ENCODE results near the gene EAPP.
A peak's percentile ranks its signal among the peaks of the same experiment; 100 is the strongest.

Gene EAPP

GRCh38 chr14:34507884-34508283 is 31.6 kb downstream of the EAPP start:
- TF ChIP-seq YY1 (IDR thresholded peaks at IDR 0.05; ENCODE audit: low read depth) (no peak), RAD21 (IDR thresholded peaks at IDR 0.05; ENCODE audit: low read depth) (no peak), ZBTB7A (IDR thresholded peaks at IDR 0.05; ENCODE audit: low read depth) (no peak), USF1 (IDR thresholded peaks at IDR 0.05) (no peak), TEAD4 (IDR thresholded peaks at IDR 0.05) (no peak), EGR1 (IDR thresholded peaks at IDR 0.05) (no peak)

- TF ChIP-seq USF1 (IDR thresholded peaks at IDR 0.05) (no peak), FOXM1 (IDR thresholded peaks at IDR 0.05; ENCODE audit: borderline replicate concordance, low read depth) (no peak), MAX (IDR thresholded peaks at IDR 0.05) (no peak), CREB1 (IDR thresholded peaks at IDR 0.05; ENCODE audit: low read depth) (no peak), ZBTB7A (IDR thresholded peaks at IDR 0.05; ENCODE audit: low read depth) (no peak), REST (IDR thresholded peaks at IDR 0.05; ENCODE audit: low read depth) (no peak), TEAD4 (IDR thresholded peaks at IDR 0.05) (no peak), EGR1 (IDR thresholded peaks at IDR 0.05) (no peak), RAD21 (IDR thresholded peaks at IDR 0.05; ENCODE audit: low read depth) (no peak), TCF12 (IDR thresholded peaks at IDR 0.05; ENCODE audit: low read depth) (no peak), NFIC (IDR thresholded peaks at IDR 0.05) (no peak), EP300 (IDR thresholded peaks at IDR 0.05; ENCODE audit: borderline replicate concordance) (no peak), TAF1 (IDR thresholded peaks at IDR 0.05; ENCODE audit: low read depth) (no peak), CEBPB (IDR thresholded peaks at IDR 0.05) (no peak)
Observed at GRCh38 chr14:34507459-34507858, 32.0 kb downstream of the EAPP start.

GRCh38 chr14:34502545-34503225 is 36.8 kb downstream of the EAPP start:
- TF ChIP-seq USF1 (IDR thresholded peaks at IDR 0.05) (no peak), FOXM1 (IDR thresholded peaks at IDR 0.05; ENCODE audit: borderline replicate concordance, low read depth) (no peak), EGR1 (IDR thresholded peaks at IDR 0.05) (no peak), NFIC (IDR thresholded peaks at IDR 0.05) (no peak), EP300 (IDR thresholded peaks at IDR 0.05; ENCODE audit: borderline replicate concordance) (no peak), TCF12 (IDR thresholded peaks at IDR 0.05; ENCODE audit: low read depth) (no peak), YY1 (IDR thresholded peaks at IDR 0.05; ENCODE audit: low read depth) (no peak), TAF1 (IDR thresholded peaks at IDR 0.05; ENCODE audit: low read depth) (no peak)

GRCh38 chr14:34502001-34502400 is 37.5 kb downstream of the EAPP start:
- TF ChIP-seq FOXM1 (IDR thresholded peaks at IDR 0.05; ENCODE audit: borderline replicate concordance, low read depth), result no peak
- no peak for TF ChIP-seq MAX (IDR thresholded peaks at IDR 0.05)
- no peak for TF ChIP-seq YY1 (IDR thresholded peaks at IDR 0.05; ENCODE audit: low read depth)

- no peak for TF ChIP-seq FOXM1 (IDR thresholded peaks at IDR 0.05; ENCODE audit: borderline replicate concordance, low read depth)
Observed at GRCh38 chr14:34501004-34501580, 38.4 kb downstream of the EAPP start.

- no peak for TF ChIP-seq NFIC (IDR thresholded peaks at IDR 0.05)
- TF ChIP-seq CREB1 (IDR thresholded peaks at IDR 0.05; ENCODE audit: low read depth), result no peak
- peak; percentile 85 for TF ChIP-seq RAD21 (IDR thresholded peaks at IDR 0.05; ENCODE audit: low read depth)
Observed at GRCh38 chr14:34498684-34499412, 40.7 kb downstream of the EAPP start.

- TF ChIP-seq TCF12 (IDR thresholded peaks at IDR 0.05; ENCODE audit: low read depth), result no peak
- TF ChIP-seq EGR1 (IDR thresholded peaks at IDR 0.05), result no peak
- TF ChIP-seq FOXM1 (IDR thresholded peaks at IDR 0.05; ENCODE audit: borderline replicate concordance, low read depth), result no peak
- no peak for TF ChIP-seq ZBTB7A (IDR thresholded peaks at IDR 0.05; ENCODE audit: low read depth)
- TF ChIP-seq TEAD4 (IDR thresholded peaks at IDR 0.05), result no peak
- TF ChIP-seq RAD21 (IDR thresholded peaks at IDR 0.05; ENCODE audit: low read depth), result no peak
- TF ChIP-seq CREB1 (IDR thresholded peaks at IDR 0.05; ENCODE audit: low read depth), result no peak
- TF ChIP-seq NFIC (IDR thresholded peaks at IDR 0.05), result no peak
- TF ChIP-seq CEBPB (IDR thresholded peaks at IDR 0.05), result no peak
- TF ChIP-seq USF1 (IDR thresholded peaks at IDR 0.05), result no peak
Observed at GRCh38 chr14:34496679-34497513, 42.6 kb downstream of the EAPP start.

All from Ishikawa (cell line).